K562 (cell line): Measurements from ENCODE around the gene GCNT4. TPM values are rescaled to one million over a fixed set of nuclear protein-coding genes. Genes with fewer than 3 reads are reported as not detected.

Source experiments
- ATAC-seq: fragments of 200-7000 bp; cut with Tn5 transposase; 3 replicates; pipeline ENCODE4 v1.9.1; 2020; ENCODE audit warnings: moderate library complexity
- BruUV-seq: library from RNA; stranded (reverse); fragments of 400-500 nt; replicated peaks from 2 replicates; lab custom pipeline; 2021; lab: Mats Ljungman, UMichigan
- CTCF ChIA-PET: fragments of 300-600 bp; formaldehyde crosslinking; extraction: SDS; loops from one replicate; lab custom pipeline; 2021; ENCODE audit warnings: low intra/inter-chr PET ratio; lab: Yijun Ruan, JAX
- POLR2A ChIA-PET: fragments of 300-600, 350-650 bp; sonication (Branson Sonifier 250); formaldehyde crosslinking; extraction: SDS; loops from one replicate; lab custom pipeline; 2021; ENCODE audit warnings: antibody characterized with exemption, inconsistent platforms; lab: Yijun Ruan, JAX
- DNase-seq, 4 experiments: peaks; one replicate each; pipeline versions ENCODE4 v3.0.0 to v3.0.0-alpha.2; 2011 to 2018; ENCODE audit warnings: low spot score in 3 of 4, mixed read lengths in 3 of 4; ENCODE audit errors: extremely low read depth in 1 of 4
- FAIRE-seq: peaks from 2 replicates; lab custom pipeline; 2011; peaks lifted over from hg19 to GRCh38; lab: Jason Lieb, UNC
- H2AFZ ChIP-seq: 2 replicates; pipeline ENCODE4 v1.6.0; 2011; ENCODE audit warnings: low read depth, low read length, control low read depth, inconsistent platforms
- H3K27ac ChIP-seq: fragments of 200-600 bp; 3 replicates; pipeline ENCODE4 v1.8.0; 2011; ENCODE audit warnings: low read depth, mild to moderate bottlenecking, control low read depth, inconsistent platforms, low read length, moderate library complexity, mixed read lengths; ENCODE audit errors: extremely low read depth
- H3K27me3 ChIP-seq, 2 experiments: fragments of 300-600 bp in 1 of 2; 2 replicates in 1 of 2; 3 replicates in 1 of 2; pipeline versions ENCODE4 v1.6.0 to v1.8.0; 2011; ENCODE audit warnings: inconsistent platforms in 2 of 2, low read length in 2 of 2, mild to moderate bottlenecking in 1 of 2, mixed read lengths in 1 of 2, moderate library complexity in 1 of 2; ENCODE audit not compliant: control insufficient read depth in 2 of 2, insufficient read depth in 2 of 2
- H3K36me3 ChIP-seq: fragments of 300-600 bp; 3 replicates; pipeline ENCODE4 v1.8.0; 2011; ENCODE audit warnings: mild to moderate bottlenecking, low read length, inconsistent platforms; ENCODE audit not compliant: control insufficient read depth, insufficient read depth
- H3K4me1 ChIP-seq, 2 experiments: fragments of 200-600 bp in 1 of 2; replicated peaks in 1 of 2; 2 replicates in 1 of 2; 3 replicates in 1 of 2; pipeline versions ENCODE4 v1.5.1 to v1.8.0; 2011; ENCODE audit warnings: inconsistent platforms in 2 of 2, low read length in 2 of 2, mild to moderate bottlenecking in 1 of 2, mixed read lengths in 1 of 2, moderate library complexity in 1 of 2; ENCODE audit not compliant: control insufficient read depth in 2 of 2, insufficient read depth in 2 of 2
- H3K4me2 ChIP-seq: 2 replicates; pipeline ENCODE4 v1.6.1; 2011; ENCODE audit warnings: low read length, control low read depth, inconsistent platforms, mixed read lengths; ENCODE audit not compliant: insufficient read depth
- H3K4me3 ChIP-seq: fragments of 200-600 bp; sonication (generic), shearing (Covaris generic); 2 replicates; pipeline ENCODE4 v1.5.1; 2016; ENCODE audit warnings: control low read depth, inconsistent platforms
- H3K79me2 ChIP-seq: fragments of 200-600 bp; 3 replicates; pipeline ENCODE4 v1.8.0; 2011; ENCODE audit warnings: low read length, inconsistent platforms; ENCODE audit not compliant: control insufficient read depth, insufficient read depth
- H3K9ac ChIP-seq, 2 experiments: 2 replicates each; pipeline versions ENCODE4 v1.6.0 to v1.6.1; 2011; ENCODE audit warnings: low read depth in 2 of 2, low read length in 2 of 2, control low read depth in 1 of 2, inconsistent platforms in 1 of 2, mild to moderate bottlenecking in 1 of 2, mixed read lengths in 1 of 2; ENCODE audit not compliant: insufficient read depth in 1 of 2
- H3K9me1 ChIP-seq: one replicate; pipeline ENCODE4 v1.6.0; 2011; ENCODE audit warnings: inconsistent platforms, mild to moderate bottlenecking, low read length, moderate library complexity; ENCODE audit not compliant: control insufficient read depth, insufficient read depth
- H3K9me3 ChIP-seq: replicated peaks from 2 replicates; pipeline ENCODE4 v1.5.1; 2011; ENCODE audit warnings: low read depth, low read length, inconsistent platforms; ENCODE audit not compliant: control insufficient read depth, insufficient read depth
- H4K20me1 ChIP-seq: replicated peaks from 2 replicates; pipeline ENCODE4 v1.6.1; 2011; ENCODE audit warnings: low read length, inconsistent platforms, mixed read lengths; ENCODE audit not compliant: control insufficient read depth, insufficient read depth
- MCM7 ChIP-seq, 2 experiments: fragments of 450-650 bp; IDR thresholded peaks; 2 replicates each; pipeline ENCODE4 v1.6.1; 2016 to 2018
- ZBTB33 ChIP-seq: sonication (generic); formaldehyde crosslinking; IDR thresholded peaks from 2 replicates; pipeline ENCODE4 v1.8.1; 2023; ENCODE audit warnings: mild to moderate bottlenecking, missing genetic modification reagents
- ZNF184 ChIP-seq: sonication (generic); formaldehyde crosslinking; IDR thresholded peaks from 2 replicates; pipeline ENCODE4 v1.5.0; 2020; ENCODE audit warnings: missing genetic modification reagents
- WGBS: fragments of 100-300 bp; shearing (Covaris generic); methylation state at CpG from one replicate; pipeline ENCODE4 v1.1.6; 2016; ENCODE audit warnings: low coverage, mixed read lengths; ENCODE audit not compliant: insufficient coverage; ENCODE audit errors: missing lambda C conversion rate; 5-methylcytosine and 5-hydroxymethylcytosine counted together
- in situ Hi-C: fragments of 300-500 bp; cut with MboI; formaldehyde crosslinking; loops from 4 replicates; pipeline ENCODE4 v1.15.0; 2018; ENCODE audit warnings: inconsistent platforms, mixed read lengths
- intact Hi-C: fragments of 100-400 bp; cut with micrococcal nuclease; formaldehyde crosslinking; loops from 2 replicates; pipeline ENCODE4 v1.14.2; 2022
- polyA plus RNA-seq, 8 experiments: library from polyadenylated mRNA; depleted of rRNA in 4 of 8; stranded (reverse) in 5 of 8; unstranded in 3 of 8; fragments of >200 nt; fragmentation: Nextera tagmentation in 2 of 8; fragmentation: Illumina TruSeq in 1 of 8; extraction: Ambion mirVana in 2 of 8; extraction: Trizol in 1 of 8; gene quantifications; 2 replicates each; pipeline versions ENCODE4 v1.2.1 to v1.2.3, GENCODE V29; 2011 to 2014; ENCODE audit warnings: inconsistent platforms in 1 of 8, missing spikeins in 1 of 8
- total RNA-seq, 7 experiments: library from RNA; depleted of rRNA in 6 of 7; stranded (reverse); fragments of >200 nt in 6 of 7; fragmentation: Illumina TruSeq in 2 of 7; extraction: Trizol in 2 of 7; gene quantifications; 2 replicates each; pipeline versions ENCODE4 v1.2.1 to v1.2.3, GENCODE V29; 2011 to 2021; ENCODE audit warnings: low replicate concordance in 1 of 7
- TF ChIP-seq, protein P1 (sequence below): fragments of 250-450 bp; sonication (Bioruptor Pico); IDR thresholded peaks from 2 replicates; pipeline ENCODE4 v1.5.0; 2020; ENCODE audit warnings: mild to moderate bottlenecking

The GCNT4 gene
- total and polyA plus RNA-seq, 9 of the 15 experiments (the other 6 are each of a cell fraction or from before 2014, with no cell fraction given) = 0.01 TPM; not detected in 8

DNA sequence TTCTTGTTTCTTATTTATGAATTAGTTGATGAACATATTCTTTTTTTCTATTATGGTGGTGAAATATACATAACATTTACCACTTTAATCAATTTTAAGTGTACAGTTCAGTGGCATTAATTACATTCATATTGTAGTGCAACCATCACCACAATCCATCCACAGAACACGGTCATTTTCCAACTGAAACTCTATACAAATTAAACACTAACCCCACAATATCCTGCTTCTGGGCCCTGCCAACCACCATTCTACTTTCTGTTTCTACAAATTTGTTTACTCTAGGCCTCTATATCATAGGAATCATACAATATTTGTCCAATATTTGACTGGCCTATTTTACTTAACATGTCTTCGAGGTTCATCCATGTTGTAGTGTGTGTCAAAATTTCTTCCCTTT is 7.3 kb downstream of the GCNT4 start:
- no peak for DNase-seq

More for the DNA sequence above, 7.3 kb downstream of the GCNT4 start:
- FAIRE-seq (no peak), ATAC-seq (no peak)
- 0% methylated on average over 2 of the region's 2 CpGs for WGBS
- Histone ChIP-seq H4K20me1 (no peaks in the 10 kb centered on the region), H3K27me3 (peaks cover 3 to 12% of the 10 kb centered on the region in 2 experiments; a peak in 3 of 5 replicates), H3K4me3 (no peak overlapping the region), H3K4me1 (no peaks in the 10 kb centered on the region; a peak in 1 of 5 replicates), H3K27ac (no peak overlapping the region), H3K36me3 (no peaks in the 10 kb centered on the region), H3K9me3 (no peaks in the 10 kb centered on the region), H3K4me2 (no peak overlapping the region), H2AFZ (no peak overlapping the region), H3K9ac (no peak overlapping the region), H3K9me1 (no peaks in the 10 kb centered on the region), H3K79me2 (no peaks in the 10 kb centered on the region)
- ChIA-PET POLR2A (no interaction called here), CTCF (no interaction called here)
- in situ Hi-C loops (no loop called here), intact Hi-C loops (loop anchor here (5.0 kb wide), 1 partner anchor 222 kb away; no protein-coding TSS in a partner anchor)
- TF ChIP-seq MCM7 (IDR thresholded peaks at IDR 0.05) (no peak), ZBTB33 (CRISPR knock-in tag) (no peak), ZNF184 (CRISPR knock-in tag) (no peak)
- TF ChIP-seq, protein P1, sequence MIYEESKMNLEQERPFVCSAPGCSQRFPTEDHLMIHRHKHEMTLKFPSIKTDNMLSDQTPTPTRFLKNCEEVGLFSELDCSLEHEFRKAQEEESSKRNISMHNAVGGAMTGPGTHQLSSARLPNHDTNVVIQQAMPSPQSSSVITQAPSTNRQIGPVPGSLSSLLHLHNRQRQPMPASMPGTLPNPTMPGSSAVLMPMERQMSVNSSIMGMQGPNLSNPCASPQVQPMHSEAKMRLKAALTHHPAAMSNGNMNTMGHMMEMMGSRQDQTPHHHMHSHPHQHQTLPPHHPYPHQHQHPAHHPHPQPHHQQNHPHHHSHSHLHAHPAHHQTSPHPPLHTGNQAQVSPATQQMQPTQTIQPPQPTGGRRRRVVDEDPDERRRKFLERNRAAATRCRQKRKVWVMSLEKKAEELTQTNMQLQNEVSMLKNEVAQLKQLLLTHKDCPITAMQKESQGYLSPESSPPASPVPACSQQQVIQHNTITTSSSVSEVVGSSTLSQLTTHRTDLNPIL (CRISPR knock-in tag) = no peak
- BruUV-seq = no TSS peak
